ENCODE results near the gene TNC.

Gene TNC

DNA sequence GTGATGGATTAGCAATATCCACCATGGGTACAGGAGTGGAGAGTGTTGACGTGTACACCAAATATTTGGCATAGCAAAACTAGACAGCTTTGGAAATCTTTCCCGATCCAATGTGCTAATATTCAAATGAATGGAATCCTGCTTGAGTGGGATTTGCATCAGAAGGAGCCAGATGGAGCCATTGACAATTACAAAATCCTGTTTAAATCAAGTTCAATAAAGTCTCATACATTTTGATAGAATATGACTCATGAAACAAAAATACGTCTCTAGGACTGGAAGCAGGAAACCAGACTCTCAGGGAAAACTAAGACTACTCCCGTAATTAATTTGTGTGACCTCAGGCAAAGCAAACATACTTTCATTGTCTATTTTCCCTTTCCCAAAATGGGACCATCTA lies 13.0 kb downstream of the TNC start:
- DNase-seq (ENCODE audit: extremely low read depth in 1 of 2, low read depth in 1 of 2) = no peak

DNA sequence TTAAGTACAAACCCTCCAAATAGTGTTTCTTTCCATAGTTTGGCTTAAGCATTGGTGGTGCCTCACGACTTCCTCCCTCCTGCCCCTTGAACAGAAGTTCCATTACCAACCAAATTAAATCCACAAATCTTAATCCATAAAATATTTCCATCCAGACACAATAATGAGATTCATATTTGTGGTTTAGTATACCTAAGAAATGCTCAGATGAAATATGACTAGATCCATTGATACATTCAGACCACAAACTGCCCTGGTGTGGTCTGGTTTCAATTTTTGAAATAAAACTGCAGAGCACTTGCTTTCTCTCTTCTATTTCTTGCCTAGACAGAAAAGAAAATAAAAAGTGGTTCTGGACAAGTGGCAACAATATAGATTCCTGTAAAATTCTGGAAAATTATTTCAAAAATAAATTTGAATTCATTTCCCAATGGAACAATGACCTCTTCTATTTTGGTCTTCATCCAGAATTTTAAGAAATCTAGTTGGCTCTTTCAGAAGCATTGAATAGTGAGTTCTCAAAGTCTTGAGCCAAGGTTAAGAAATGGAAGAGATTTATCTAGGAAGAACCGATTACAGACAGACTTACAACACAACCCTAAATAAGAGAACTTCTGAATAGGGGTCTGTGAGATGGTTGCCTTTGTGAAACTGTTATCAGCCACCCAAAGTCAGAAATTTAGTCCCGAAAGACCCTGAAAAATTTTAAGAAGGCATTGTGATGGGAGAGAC lies 14.0 kb downstream of the TNC start:
- DNase-seq (ENCODE audit: extremely low read depth in 1 of 2, low read depth in 1 of 2) = no peak

DNA sequence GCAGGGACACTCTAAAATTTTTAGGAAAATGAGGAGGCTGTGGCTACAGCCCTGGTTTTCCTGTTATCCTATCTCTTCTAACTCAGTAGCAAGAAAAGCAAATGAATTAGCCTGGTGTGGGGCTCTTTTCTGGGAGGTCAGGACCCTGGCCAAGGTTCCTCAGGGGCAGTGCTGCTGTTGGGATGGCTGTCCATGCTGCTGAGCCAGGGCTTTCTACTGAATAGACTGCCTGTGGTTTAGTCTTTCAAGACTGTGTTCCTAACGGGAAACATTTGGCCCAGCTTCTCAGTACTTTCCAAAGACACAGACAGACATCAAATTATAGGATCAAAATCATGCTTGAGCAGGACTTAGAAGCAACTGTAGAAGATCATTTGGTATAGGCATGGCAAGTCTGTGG lies 18.1 kb downstream of the TNC start:
- DNase-seq (ENCODE audit: extremely low read depth in 1 of 2, low read depth in 1 of 2) = no peak

DNA sequence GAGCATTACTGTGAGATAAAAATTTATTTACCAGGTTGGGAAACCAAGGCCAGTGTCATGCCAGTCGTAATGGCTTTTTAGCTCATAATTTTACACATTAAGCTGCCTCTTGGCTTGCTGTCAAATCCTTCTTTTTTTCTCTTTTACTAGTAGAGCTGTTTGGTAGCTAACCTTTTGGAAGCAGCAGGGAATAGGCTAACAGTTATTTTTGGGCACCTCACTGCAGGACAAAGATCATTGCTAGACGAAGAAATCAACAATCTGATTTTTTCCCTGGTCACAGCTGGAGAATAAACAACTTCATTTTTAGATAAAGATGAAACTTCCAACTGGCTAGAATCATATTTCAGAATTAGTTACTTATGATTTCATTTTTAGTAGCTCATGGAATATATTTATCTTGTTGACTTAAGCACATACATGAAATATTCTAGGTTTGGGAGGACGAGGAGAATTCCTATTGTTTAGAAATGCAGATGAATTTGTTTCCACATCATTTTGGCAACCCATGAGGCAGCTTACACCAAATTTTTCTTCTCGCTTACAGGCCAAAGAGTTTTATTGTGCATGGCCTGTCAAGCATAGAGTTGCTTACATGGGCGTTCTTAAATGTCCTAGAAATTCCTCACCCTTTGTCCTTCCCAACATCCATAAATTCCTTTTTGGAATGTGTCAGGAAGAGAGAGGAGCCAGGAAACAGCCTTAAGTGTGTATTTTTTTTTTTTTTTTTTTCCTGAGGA lies 19.6 kb downstream of the TNC start:
- DNase-seq (ENCODE audit: extremely low read depth in 1 of 2, low read depth in 1 of 2) = no peak

DNA sequence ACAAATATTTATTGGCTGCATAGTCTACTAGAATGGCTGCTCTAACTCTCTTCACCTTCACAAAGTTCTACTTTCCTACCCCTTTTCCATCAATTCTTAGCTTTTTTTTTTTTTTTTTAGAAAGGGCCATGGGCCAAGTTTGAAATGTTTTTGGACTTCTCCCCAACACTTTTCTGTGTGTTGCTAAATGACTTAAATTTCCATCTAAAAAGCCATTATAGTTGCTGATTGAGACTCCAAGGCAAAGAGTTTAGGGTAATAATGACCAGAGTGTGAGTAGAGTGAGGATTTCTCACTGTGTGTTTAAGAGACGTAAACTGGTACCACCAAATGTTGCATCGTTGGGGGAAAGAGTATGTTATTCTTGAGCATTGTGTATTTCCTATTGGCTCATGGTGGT lies 24.4 kb downstream of the TNC start:
- DNase-seq (ENCODE audit: extremely low read depth in 1 of 2, low read depth in 1 of 2) = no peak

DNA sequence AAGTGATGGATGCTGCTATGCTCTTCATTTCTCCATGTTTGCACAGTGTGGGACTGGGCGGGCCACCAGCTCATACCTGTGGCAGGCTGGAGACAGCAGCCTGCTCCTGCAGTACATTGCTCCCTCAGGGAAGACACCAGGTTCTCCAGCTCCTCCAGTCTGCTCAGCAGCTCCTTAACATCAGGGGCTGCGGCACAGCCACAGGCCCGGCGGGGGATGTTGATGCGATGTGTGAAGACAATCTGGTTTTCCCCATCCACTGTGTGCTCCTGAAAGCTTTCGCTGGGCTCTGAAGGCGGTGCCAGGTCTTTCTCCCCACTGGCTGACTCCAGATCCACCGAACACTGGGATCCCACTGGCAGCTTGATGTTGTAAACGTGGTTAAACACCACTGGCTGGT lies 27.5 kb downstream of the TNC start:
- DNase-seq (ENCODE audit: extremely low read depth in 1 of 2, low read depth in 1 of 2) = no peak

DNA sequence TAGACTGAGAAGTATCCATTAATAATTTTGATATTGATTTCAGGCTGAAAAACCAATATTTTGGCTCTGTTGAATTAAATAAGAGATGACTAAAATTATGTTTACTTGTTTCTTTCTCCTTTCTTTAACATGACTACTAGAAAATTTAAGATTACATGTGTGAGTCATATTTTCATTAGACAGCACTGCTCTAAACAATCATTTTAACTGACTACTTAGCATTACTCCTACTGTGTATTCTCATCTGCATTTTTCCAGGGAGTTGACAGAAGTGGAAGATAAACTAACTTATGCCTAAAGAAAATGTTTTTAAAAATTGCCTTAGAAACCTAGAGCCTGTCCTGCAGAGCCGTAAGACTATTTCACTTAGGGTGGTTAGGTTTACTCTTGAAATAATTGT lies 29.1 kb downstream of the TNC start:
- no peak for DNase-seq (ENCODE audit: extremely low read depth in 1 of 2, low read depth in 1 of 2)

DNA sequence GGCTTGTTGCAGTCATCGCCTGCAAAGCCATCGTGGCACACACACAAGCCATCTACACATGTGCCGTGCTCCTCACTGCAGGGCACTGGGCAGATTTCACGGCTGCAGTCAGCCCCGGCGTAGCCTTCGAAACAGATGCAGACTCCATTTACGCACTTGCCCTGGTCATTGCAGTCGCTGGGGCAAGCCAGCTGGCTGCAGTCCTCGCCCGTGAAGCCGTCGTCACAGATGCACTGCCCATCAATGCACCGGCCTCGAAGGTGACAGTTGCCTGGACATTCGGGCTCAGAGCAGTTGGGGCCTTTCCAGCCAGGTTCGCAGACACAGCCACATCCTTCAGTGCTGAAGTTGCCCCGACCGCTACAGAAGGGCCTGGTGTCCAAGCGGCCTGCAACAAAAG lies 31.1 kb downstream of the TNC start:
- no peak for DNase-seq (ENCODE audit: extremely low read depth in 1 of 2, low read depth in 1 of 2)

DNA sequence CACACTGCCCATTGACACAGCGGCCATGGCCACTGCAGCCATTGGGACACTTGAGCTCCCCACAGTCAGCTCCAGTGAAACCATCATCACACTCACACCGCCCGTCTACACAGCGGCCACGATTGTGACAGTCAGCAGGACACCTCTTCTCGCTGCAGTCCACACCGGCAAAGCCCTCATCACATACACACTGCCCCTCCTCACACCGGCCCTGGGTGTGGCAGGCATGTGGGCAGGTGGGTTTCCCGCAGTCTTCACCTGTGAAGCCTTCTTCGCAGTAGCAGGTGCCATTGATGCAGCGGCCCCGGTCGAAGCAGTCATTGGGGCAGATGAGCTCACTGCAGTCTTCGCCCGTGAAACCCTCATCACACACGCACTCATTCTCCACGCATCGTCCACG lies 31.5 kb downstream of the TNC start:
- DNase-seq (ENCODE audit: extremely low read depth in 1 of 2, low read depth in 1 of 2) = no peak

DNA sequence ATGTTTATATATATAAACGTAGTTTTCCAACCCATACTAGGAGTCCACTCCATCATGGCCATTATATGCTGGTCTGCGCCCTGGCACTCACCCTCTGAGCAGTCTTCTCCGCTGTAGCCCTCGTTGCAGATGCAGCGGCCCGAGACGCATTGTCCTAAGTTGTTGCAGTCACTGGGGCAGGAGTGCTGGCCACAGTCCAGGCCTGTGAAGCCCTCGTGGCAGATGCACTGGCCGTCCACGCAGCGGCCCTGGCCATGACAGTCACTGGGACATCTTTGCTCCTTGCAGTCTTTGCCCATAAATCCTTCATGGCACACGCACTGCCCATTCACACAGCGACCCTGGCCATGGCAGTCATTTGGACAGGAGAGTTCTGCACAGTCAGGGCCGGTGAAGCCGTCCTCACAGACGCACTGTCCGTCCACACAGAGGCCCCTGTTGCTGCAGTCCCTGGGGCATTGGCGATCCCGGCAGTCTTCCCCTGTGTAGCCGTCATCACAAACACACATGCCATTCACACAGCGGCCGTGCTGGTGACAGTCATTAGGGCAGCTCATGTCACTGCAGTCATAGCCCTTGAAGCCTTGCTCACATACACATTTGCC lies 32.1 kb downstream of the TNC start:
- DNase-seq (ENCODE audit: extremely low read depth in 1 of 2, low read depth in 1 of 2) = no peak

DNA sequence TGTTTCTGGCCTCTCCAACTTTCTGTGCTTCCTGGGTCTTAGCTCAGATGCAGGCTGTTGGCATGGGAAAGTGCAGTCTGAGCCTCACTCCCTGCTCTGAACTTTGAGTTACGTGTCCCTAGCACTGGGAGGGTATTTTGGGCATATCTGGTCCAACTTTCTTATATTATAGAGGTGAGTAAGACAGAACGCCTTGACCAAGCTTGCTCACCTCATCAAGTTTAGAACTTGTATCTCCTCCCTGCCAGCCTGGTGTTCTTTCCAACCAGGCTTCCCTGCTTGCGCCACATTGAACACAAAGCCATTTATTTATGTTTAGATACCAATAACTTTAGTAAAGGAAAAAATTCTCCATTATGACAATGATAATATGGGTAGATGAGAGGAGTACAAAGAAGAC lies 33.2 kb downstream of the TNC start:
- DNase-seq (ENCODE audit: extremely low read depth in 1 of 2, low read depth in 1 of 2) = no peak

DNA sequence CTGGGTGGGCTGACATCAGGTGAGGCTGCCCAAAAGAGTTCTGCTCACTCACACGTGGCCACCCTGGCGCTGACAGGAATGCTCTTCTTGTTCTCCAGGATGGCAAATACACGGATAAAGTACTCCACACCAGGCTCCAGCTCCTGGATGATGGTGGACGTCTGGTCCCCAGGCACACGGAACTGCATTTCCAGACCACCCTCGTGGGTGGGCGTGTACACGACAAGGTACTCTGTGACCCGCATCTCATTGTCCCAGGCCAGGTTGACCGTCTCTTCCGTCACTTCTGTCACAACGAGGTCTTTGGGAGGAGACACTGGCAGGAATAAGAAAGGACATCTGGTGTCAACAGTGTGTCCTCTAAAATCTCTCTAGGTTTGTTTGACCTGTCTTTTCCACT lies 33.8 kb downstream of the TNC start:
- no peak for DNase-seq (ENCODE audit: extremely low read depth in 1 of 2, low read depth in 1 of 2)

DNA sequence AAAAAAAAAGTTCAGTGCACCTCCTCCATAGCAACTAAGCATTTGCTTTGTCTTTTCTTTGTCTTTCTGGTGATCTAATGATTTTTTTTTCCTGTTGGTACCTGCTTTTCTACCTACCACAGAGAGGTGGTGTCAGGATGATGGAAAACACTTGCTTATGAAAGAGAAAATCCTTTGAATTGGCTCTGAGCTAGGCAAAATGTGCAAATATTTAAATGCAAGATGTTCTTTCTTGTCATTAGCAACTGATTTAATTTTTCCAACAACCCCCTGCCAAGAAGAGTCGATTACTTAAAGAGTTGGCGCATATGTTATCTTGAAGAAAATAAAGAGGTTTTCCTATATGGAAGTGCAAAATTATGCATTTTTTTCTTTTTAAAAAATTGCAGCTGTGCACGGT lies 37.7 kb downstream of the TNC start:
- no peak for DNase-seq (ENCODE audit: extremely low read depth in 1 of 2, low read depth in 1 of 2)

DNA sequence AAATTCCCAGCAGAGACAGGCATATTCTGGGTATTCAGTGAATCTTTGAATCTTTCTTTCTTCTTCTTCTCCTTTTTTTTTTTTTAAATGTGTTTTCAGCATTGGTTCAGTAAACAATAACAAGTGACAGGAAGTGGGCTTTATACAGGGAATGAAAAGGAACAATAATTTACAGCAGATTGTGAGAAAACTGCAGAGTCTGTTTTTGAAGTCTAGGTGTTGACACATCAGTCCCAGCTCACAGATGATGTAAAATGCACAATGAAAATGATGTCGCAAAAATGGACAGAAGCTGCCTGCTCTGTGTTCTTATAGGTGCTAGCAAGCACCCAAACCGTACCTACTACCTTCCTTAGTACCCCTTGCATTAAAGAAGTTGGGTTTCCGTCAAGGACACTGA lies 38.8 kb downstream of the TNC start:
- no peak for DNase-seq (ENCODE audit: extremely low read depth in 1 of 2, low read depth in 1 of 2)

DNA sequence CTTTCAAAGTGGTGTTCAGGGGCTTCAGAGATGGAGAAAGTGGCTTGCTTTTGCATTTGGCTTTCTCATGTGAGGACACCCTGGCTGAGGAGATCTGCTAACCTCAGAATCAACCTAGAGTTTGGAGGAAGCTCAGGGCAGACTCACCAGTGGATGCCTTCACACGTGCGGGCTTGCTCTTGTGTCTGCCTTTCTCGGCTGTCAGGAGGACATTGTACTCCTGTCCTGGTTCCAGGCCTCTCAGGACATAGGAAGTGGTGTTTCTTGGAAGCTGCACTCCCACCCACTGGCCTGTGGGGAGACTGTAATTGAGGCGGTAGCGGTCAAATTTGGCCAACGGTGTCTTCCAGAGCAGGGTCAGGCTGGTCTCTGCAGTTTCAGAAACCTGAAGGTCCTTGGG lies 44.5 kb downstream of the TNC start:
- no peak for DNase-seq (ENCODE audit: extremely low read depth in 1 of 2, low read depth in 1 of 2)

DNA sequence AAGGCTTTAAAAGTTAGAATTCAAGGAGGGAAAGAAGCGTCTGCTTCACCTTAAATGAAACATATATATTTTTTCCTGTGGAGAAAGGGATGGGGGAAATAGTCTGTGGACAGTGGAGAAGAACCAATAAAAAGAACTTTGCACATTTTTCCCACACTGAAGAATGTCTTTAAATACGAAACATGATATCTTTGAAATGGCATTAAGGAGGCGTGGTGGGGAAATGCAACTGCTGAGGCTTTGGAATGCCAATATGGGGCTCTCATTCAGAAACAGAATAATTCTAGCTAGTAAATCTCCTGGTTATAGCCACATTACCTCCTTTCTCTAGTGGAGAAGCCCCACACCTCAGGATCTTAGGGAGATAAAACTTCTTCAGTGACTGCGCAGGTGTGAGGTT lies 46.8 kb downstream of the TNC start:
- no peak for DNase-seq (ENCODE audit: extremely low read depth in 1 of 2, low read depth in 1 of 2)

DNA sequence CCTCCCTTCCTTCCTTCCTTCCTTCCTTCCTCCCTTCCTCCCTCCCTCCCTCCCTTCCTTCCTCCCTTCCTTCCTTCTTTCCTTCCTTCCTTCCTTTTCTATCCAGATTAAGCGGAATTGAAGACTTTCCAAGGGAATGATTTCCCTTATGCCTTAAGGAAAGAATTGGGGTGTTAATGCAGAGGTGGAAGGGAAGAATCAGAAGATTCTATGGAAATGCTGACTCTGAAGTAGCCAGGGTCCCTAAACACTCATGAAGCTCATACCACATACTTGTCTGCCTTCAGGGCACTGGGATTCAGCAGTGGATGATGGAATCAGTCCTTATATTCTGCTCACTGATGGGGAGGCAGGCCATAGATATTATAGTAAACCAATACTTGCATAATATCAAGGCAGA lies 48.2 kb downstream of the TNC start:
- no peak for DNase-seq (ENCODE audit: extremely low read depth in 1 of 2, low read depth in 1 of 2)

DNA sequence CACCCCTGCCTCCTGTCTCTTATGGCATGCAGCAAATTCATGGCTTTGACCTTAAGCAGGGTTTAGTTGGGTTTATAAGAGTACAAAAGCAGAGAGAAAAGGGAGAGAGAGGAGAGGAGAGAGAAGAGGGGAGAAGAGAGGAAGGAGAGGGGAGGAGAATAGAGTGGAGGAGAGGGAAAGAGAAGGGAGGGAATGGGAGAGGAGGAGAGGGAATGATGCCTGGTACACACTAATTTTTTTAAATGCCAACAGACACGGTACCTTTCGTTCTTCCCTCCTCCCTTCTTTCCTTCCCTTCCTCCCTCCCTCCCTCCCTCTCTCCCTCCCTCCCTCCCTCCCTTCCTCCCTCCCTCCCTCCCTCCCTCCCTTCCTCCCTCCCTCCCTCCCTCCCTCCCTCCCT lies 48.7 kb downstream of the TNC start:
- no peak for DNase-seq (ENCODE audit: extremely low read depth in 1 of 2, low read depth in 1 of 2)

DNA sequence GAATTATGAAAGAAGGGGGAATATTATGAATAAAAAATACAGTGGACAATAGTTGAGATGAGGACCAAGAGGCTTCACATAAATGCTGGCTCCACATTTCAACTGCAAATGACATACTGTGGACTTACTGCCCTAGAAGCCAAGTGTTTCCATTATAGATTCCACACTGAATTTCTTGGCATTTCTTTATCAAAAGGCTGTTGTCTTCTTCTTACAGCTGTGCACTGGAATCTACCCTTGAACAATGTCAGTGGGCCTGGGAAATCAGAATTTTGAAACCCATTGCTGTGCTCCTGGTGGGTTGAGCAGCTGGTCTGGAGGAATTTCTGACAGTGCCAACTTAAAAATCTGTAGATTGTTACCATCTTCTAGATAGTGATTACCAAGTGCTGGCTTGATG lies 49.9 kb downstream of the TNC start:
- no peak for DNase-seq (ENCODE audit: extremely low read depth in 1 of 2, low read depth in 1 of 2)

DNA sequence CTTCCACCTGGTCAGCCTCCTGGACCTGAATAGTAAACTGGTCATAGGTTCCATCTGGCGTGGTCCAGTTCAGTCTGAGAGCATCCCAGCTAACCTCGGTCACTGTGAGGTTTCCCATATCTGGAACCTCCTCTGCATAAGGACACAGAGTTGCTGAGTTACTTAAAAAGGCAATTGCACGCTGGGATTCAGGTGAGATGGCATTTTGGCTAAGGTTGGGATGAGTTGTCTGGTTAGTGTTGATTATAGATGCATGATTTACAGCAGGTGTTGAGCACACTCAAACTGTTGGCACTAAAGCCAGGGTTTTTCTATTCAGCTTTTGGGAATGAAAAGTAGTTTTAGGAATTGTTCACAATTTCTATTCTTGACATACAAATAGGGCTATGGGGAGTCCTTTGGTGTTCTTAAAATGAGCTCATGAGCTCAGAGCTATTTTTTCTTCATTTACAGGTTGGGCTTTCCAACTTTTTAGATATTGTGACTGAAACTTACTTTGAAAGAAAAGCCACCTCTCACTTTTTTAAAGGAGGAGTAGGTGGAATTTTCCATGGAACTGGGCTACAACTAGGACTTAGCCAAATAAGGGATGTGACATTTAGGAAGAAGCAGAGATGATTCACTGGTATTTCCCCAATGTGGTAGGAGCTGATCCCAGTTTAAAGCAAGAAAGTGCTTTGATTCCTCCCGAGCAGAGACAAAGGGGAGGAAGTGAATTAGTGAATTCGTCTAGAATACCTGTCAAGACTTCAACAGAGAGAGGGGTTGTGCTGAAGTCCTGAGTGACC lies 54.7 kb downstream of the TNC start:
- DNase-seq (ENCODE audit: extremely low read depth in 1 of 2, low read depth in 1 of 2) = no peak

DNA sequence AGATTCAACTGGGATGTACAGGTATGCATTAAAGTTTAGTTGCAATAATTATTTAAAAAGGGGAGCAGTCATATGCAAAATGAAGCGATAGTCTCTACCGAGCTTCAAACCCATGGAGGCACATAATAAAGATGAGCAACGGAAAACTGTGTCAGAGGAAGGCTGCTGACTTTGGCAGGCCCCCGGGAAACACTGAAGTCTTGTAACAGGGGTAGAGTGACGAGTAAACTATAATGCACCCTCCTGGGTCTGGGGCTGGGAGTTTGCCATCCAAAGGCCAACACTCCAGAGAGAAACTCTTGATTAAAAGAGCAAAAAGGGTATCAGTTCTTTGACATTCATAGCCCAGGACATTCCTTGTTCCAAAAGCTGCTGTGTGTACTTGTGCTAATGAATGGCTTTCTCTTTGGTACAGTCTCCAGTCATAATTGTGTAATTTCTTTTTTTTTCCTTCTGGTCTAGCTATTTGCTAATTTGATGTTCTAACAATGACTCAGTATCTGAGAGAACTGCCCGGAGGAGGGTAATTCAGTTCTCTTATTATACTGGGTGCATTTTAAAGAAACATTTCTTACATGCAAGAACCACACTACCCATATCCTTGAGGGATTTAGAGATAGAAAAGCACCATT lies 59.2 kb downstream of the TNC start:
- no peak for DNase-seq (ENCODE audit: extremely low read depth in 1 of 2, low read depth in 1 of 2)
